Measurements from ENCODE around the gene PHLPP1.

DNA sequence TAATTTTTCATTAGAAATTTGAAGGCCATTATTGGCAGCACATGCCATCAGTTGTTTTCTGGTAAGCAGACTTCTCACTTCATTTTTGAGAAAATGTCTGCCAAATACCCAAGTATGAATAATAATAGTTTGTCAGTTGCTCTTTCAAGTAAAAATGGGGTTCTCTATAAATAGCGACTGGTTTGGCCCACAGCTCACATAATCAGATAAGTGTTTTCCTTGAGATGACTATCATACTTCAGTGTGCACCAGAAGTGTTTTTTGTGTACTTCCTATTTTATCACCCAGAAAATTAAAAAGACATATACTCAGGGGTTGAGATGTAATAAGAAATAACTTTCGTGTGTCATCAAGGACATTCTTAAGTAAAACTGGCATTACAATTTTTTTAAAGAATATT is 147.1 kb downstream of the PHLPP1 start:
- no peak for TF ChIP-seq ZFP3 (CRISPR knock-in tag; IDR thresholded peaks at IDR 0.05)
- TF ChIP-seq GLIS3 (CRISPR knock-in tag; IDR thresholded peaks at IDR 0.05): no peak
- TF ChIP-seq, protein P1, sequence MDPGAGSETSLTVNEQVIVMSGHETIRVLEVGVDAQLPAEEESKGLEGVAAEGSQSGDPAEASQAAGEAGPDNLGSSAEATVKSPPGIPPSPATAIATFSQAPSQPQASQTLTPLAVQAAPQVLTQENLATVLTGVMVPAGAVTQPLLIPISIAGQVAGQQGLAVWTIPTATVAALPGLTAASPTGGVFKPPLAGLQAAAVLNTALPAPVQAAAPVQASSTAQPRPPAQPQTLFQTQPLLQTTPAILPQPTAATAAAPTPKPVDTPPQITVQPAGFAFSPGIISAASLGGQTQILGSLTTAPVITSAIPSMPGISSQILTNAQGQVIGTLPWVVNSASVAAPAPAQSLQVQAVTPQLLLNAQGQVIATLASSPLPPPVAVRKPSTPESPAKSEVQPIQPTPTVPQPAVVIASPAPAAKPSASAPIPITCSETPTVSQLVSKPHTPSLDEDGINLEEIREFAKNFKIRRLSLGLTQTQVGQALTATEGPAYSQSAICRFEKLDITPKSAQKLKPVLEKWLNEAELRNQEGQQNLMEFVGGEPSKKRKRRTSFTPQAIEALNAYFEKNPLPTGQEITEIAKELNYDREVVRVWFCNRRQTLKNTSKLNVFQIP (CRISPR knock-in tag; IDR thresholded peaks at IDR 0.05; ENCODE audit: borderline replicate concordance, low read depth): no peak
- TF ChIP-seq, protein P2, sequence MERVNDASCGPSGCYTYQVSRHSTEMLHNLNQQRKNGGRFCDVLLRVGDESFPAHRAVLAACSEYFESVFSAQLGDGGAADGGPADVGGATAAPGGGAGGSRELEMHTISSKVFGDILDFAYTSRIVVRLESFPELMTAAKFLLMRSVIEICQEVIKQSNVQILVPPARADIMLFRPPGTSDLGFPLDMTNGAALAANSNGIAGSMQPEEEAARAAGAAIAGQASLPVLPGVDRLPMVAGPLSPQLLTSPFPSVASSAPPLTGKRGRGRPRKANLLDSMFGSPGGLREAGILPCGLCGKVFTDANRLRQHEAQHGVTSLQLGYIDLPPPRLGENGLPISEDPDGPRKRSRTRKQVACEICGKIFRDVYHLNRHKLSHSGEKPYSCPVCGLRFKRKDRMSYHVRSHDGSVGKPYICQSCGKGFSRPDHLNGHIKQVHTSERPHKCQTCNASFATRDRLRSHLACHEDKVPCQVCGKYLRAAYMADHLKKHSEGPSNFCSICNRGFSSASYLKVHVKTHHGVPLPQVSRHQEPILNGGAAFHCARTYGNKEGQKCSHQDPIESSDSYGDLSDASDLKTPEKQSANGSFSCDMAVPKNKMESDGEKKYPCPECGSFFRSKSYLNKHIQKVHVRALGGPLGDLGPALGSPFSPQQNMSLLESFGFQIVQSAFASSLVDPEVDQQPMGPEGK (CRISPR knock-in tag; IDR thresholded peaks at IDR 0.05; ENCODE audit: borderline replicate concordance): no peak
- no peak for TF ChIP-seq ESRRG (CRISPR knock-in tag; IDR thresholded peaks at IDR 0.05)

All from SK-N-SH treated with all-trans-retinoic acid at 6 μM for 48 hours (cell line).